GM19455 (cell line): ENCODE results near the gene NMB.
"Not testable (repeated sequence)": the region's sequence is repeated elsewhere in the genome, so short reads cannot be mapped to it uniquely, and the experiment has no call there.

Experiments
- ATAC-seq: cut with Tn5 transposase; IDR thresholded peaks from one replicate; pipeline ENCODE4 v1.9.1; 2021; ENCODE audit not compliant: unreplicated experiment

The NMB gene, protein sequence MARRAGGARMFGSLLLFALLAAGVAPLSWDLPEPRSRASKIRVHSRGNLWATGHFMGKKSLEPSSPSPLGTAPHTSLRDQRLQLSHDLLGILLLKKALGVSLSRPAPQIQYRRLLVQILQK

DNA sequence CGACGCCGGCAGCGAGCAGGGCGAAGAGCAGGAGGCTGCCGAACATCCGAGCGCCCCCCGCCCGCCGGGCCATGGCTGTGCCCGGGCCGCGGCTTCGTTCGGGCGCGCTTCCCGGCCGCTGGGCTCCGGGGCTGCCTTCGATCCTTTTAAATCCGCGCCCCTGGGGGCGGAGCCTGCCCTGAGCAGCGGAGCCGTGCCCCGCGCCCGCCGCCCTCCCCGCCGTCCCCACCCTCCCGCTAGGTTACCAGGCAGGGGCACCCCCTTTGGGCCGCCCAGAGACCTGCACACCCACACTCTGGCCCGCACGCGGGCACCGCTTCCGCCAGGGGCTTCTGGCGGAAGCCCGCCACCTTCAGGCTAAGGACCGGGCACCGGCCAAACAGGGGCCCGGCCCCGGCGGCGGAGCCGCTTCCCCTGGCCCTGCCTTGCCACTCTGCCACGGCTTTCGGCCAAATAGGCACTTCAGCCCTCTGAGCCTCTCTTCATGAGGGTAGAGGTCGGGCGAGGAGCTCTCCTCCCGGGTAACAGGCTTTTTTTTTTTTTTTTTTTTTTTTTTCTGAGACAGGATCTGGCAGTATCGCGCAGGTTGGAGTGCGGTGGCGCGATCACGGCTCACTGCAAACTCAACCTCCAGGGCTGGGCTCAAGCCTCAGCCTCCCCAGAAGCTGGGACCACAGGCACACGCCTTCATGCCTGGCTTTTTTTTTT lies at the start of gene NMB:
Gene NMB, minus strand, starts transcription at position 120 of the 708 bp plus-strand sequence. Its CDS starts 47 bp downstream, at position 73.
- ATAC-seq = peak; percentile 55

DNA sequence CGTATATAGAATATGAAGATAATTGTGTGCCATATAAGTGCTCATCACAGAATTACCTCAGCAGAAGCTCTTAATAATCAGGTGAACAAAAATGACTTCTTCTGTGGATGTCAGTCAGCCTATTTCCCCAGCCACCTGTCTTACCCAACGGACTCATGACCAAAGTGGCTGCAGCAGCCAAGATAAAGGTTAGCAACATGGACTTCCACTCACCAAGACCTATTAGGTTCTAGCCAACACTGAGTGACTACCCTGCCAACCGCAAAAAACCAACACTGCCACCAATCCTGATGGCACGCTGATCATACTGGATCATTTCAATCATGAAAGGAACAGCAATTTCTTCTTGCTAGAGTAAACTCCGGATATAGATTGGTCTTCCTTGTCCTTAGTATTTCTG lies 45.8 kb upstream of the NMB start:
- no peak for ATAC-seq

DNA sequence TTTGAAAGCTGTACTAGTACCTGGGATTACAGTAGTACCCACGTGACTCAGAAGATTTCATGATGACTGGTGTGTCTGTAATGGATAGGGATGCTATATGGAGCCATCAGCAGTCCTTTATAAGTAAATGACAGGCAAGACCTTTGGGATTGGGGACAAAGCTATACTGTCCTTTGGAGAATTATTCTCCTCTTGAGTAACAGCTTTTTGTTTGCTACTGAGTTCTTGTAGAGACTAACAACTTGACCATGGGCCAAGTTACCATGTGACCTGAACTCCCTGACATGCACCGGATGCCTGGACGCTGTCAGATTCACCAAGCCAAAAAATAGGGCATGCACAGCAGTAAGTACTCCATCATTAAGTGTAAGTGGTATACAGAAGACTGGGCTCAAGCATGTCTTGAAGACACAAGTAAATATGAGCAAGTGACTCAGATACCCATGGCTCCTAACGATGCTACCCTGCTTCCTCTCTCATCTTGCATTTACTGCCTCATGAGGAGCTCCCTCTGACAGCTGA lies 45.0 kb upstream of the NMB start:
- ATAC-seq = no peak

DNA sequence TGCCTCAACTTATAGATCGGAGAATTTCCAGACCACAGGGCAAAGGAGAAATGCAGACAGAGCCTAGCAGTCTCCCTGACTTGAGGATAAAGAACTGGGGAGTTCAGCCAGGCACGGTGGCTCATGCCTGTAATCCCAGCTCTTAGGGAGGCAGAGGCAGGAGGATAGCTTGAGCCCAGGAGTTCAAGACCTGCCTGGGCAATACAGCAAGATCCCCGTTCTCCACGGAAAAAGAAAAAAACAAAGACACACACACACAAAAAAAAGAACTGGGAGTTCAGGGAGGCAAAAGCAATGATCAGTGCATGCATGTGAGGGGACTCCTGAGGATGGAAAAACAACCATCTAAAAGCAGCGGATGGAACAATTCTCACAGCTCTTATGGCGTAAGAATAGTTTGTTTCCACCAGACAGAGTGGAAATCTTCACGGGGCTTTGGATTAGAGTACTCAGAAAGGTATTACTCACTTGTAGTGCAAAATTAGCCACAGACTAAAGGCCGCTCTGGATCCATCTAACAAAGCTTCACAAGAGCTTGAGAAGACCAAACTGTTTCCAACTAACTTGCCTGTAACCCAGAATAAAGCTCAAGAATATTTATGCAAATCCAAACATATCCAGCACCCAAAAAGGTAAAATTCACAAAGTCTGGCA lies 41.7 kb upstream of the NMB start:
- ATAC-seq = no peak

DNA sequence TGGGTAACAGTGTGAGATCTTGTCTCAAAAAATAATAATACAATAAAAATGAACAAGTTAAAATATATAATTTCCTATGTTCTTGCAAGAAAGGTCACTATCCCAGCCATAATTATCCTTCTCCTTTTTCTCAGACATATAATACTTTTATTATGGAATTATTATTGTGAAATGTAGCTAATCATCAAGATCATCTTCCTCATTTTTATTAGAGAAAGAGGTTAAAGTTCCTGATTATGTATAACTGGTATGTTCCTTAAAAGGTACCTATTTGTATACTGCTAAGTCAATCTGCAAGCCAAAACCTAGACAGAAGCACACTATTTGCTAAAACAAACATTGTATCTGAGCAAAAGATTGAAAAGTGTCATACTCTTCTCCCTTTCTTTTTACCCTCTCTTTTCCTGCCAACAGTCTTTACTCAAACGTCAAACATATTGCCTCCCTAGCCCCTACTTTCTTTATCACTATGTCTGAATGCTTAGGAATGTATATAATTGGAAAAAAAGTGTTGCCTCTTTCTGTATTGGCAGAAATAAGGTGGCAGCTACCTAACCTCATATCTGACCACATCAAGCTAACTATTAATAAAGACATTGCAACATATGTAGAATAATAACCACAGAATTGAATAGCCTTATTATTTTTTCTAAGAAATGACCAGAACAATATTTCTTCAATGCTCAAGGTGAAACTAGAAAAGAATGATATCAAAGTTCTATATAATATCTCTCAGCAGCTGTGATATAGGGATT lies 39.4 kb upstream of the NMB start:
- ATAC-seq = no peak

DNA sequence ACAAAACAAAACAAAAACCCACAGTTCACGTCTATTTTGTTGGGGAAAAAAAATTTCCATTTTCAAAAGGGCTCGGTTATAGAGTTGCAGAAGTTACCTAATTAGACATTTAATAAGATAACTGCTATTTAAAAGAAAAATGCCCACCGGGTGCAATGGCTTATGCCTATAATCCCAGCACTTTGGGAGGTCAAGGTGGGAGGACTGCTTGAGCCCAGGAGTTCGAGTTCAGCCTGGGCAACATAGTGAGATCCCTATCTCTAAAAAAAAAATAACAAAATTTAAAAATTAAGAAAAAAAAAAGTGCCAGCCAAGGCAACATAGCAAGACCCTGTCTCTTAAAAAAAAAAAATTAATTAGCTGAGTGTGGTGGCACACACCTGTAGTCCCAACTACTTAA lies 38.8 kb upstream of the NMB start:
- ATAC-seq = no peak

DNA sequence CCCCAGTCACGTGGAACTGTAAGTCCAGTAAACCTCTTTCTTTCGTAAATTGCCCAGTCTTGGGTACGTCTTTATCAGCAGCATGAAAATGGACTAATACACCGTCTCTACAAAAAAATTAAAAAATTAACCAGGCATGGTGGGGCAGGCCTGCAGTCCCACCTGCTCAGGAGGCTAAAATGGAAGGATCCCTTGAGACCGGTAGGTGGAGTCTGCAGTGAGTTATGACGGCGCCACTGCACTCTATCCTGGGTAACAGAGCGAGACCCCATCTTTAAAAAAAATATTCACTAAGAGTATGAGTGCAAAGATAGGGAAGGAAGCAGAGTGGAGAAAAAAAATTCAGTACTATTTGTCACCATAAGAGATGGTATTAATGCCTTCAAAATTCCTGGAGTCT lies 32.3 kb upstream of the NMB start:
- ATAC-seq = no peak

DNA sequence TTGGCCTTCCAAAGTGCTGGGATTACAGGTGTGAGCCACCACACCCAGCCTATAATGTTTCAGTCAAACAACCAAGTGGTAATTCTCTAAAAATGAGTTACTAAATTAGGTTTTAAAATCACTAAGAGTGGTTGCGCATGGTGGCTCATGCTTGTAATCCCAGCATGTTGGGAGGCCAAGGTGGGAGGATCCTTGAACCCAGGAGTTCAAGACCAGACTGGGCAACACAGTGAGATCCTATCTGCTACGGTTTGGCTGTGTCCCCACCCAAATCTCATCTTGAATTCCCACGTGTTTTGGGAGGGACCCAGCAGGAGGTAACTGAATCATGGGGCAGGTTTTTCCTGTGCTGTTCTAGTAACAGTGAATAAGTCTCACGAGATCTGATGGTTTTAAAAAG lies 31.9 kb upstream of the NMB start:
- ATAC-seq = no peak

DNA sequence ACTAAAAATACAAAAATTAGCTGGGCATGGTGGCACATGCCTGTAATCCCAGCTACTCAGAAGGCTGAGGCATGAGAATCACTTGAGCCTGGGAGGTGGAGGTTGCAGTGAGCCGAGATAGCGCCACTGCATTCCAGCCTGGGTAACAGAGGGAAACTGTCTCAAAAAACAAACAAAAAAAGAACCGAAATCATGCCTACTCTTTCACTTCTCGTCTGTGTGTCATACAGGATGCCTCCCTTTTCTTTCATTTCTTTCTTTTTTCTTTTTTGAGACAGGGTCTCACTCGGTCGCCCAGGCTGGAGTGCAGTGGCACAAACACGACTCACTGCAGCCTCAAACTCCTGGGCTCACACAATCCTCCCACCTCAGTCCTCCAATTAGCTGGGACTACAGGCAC lies 28.4 kb upstream of the NMB start:
- ATAC-seq = not testable (repeated sequence)

DNA sequence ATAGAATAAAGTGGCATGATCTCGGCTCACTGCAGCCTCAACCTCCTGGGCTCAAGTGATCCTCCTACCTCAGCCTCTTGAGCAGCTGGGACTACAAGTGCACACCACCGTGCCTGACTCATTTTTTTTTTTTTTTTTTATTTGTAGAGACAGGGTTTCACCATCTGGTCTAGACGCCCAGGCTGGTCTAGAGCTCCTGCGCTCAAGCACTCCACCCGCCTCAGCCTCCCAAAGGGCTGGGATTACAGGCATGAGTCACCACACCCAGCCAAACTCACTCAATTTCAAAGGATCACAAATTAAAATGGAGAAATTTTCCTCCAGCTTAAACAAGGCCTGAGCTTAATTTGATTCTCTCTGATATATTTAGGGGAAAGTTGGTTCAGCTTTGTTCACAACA lies 27.3 kb upstream of the NMB start:
- ATAC-seq = no peak

DNA sequence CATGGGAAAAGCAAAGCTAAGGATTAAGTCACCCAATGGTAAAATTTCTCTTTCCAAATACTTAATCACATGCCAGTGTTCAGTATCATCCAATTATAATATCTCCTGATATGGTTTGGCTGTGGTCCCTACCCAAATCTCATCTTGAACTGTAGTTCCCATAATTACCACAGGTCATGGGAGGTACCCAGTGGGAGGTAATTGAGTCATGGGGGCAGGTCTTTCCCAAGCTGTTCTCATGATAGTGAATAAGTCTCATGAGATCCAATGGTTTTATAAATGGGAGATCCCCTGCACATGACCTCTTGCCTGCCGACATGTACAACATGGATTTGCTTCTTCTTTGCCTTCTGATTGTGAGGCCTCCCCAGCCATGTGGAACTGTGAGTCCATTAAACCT lies 26.1 kb upstream of the NMB start:
- ATAC-seq = no peak

DNA sequence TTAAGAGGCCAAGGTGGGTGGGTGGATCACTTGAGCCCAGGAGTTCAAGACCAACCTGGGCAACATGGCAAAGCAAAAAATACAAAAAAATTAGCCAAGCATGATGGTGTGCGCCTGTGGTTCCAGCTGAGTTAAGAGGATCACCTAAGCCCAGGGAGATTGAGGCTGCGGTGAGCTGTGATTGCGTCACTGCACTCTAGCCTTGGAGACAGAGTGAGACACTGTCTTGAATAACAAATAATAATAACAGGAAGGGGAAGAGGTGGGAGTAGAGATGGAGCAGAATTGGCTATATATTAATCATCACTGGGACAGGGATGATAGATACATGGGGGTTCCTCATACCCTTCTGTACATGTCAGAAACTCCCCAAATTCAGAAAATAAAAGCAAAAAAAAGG lies 23.8 kb upstream of the NMB start:
- ATAC-seq = no peak

DNA sequence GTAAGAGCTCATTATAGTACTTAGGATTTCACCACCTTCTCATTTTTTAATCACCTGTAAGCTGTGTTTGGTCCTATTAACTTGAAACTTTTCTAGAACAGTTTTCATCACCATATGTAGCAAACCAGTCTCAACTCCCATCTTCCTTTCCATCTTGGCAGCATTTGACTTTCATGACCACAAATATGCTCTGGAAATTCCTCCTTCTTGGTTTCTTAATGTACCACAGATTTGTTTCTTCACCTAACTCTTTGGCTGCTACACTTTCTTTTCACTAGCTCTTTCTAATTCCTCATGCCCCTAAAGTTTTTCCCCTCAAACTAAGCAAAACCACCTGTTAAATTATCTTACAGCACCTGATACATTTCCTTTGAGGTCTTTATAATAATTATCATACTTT lies 13.2 kb upstream of the NMB start:
- no peak for ATAC-seq

DNA sequence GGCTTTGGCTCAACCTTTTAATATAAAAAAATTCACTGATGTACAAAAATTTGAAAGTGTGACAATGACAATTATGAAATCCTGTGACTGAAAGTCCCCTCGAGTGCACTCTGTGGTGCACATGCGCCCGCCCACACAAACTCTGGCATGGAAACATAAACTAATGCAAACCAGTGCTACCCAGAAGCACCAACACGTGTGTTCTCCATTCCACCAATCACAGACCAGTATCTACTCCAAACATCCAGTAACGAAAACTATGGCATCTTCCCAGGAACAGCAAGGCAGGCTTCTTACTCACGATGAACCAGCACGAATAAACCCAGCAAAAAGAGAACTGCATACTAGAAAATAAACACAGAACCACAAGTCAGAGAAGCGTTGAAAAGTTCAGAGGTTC lies 11.7 kb upstream of the NMB start:
- ATAC-seq = no peak

DNA sequence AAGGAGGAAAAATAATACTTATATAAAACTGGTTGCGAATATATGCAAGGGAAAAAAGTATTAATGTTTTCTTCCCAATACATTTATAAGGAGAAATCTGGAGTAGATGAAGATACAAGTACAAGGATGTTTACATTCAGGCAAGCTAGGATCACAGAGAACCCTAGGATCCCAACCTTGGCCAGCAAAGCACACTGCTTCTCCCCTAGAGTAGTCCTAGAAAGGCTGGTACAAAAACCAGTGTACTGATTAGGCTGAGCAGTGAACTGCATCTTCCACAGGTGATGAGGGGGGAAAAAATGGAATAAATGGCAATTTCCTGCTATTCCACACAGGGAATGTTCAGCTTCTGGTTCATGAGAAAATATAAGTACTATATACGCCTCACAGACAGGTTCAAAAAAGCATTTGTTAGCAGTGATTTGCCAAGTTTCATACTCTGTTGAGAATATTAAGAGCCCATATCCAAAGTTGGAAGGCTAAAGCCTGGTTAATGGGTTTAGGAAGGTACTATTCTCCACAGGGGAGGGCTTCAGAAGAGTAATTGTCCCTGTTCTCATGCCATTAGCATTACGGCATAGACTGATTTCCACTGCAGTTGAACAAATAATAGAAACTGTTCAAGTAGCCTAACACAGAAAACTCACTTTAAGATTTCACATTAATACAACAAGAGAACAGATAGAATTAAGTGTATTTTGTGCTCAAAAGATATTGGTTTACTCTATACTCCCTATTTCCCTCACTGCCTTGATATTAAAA lies 10.4 kb upstream of the NMB start:
- ATAC-seq = no peak

DNA sequence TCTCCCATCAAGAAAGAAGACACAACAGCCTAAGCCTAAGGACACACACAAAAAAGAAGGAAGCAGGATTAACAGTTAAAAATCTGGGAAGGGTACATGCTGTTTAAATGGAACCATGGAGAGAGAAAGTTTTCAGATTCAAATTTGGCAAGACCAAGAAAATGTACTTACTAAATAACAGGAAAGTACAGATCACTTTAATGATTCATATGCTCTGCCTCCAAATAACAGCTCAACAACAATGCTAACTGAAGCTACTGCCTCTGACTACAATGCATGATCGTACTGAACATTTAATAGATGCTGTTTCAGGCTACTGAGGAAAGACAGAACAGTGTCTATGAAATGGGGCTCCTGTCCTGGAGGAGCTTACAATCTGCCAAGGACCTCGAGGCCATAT lies 8.4 kb upstream of the NMB start:
- ATAC-seq = no peak

DNA sequence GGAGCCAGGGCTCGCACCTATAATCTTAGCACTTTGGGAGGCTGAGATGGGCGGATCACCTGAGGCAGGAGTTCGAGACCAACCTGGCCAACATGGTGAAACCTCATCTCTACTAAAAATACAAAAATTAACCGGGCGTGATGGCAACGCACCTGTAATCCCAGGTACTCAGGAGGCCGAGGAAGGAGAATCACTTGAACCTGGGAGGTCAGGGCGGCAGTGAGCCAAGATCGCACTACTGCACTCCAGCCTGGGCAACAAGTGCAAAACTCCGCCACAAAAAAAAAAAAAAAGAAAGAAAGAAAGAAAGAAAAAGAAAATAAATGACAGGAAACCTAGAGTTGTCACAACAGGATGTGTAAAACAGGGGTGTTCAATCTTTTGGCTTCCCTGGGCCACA lies 3.0 kb upstream of the NMB start:
- no peak for ATAC-seq

DNA sequence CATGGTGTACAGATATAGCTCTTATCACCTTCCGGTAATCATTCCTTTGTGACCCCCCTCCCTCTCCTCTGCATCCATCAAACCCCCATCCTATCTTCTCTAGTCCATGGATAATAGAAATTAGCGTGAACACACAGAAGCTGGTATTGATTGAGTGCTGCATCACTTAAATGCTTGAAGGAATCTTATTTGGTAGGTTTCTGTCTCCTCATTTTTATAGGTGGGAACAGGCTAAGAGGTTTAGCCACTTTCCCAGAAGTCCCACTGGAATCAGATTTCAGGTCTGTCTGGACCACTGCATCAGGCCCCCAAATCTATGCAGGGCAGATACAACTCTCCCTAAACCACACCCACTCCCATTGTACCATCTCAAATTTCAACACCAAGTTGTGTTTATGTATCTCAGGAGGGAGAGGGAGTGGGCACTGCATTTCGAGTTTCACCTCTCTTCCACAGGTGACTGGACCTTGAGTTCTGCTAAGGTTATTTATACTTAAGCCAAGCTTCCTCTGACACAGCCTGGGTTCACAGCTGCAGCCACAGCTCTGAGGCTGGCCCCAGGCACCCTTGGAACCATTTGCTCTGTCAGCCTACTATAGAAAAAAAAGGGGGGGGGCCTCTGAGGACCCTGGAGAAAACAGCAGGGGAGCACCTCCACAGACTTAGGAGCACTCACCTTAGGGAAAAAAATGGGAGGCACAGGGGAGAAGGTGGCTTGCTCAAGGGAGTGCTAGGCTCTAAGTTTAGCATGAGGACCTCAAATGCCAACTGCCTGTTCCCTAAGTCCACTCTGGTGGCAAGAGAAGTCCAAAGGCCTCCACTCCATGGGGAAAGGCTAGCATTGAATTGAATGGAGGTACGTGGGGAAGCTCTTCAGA lies 2.1 kb upstream of the NMB start:
- no peak for ATAC-seq

DNA sequence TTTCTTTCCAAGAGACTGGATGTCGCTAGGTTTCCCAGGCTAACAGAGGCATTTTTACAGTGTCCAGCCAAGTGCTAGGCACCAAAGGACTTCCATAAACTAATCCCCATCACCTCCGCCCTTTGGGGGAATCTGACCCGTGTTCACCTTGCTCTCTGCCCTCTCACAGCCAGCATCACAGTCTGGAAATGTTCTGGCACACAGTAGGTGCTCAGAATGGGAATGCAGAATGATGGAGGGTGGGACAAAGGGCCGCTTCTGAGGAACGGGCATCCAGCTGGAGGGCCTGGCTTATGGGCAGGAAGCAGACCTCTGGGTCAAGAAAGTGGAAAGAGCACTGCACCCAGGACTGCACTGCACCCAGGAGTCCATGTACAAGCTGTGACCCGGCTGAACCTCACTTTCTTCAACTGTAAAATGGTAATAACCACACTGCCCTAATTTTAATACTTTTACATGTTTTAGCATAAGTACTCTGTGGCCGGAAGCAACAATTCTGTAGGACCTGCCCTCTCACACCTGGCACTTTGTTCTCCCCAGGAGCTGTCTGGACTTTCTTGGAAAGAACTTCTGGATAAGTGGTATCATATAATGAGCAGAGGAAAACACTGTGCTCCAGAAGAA lies 901 bp upstream of the NMB start:
- ATAC-seq = no peak

DNA sequence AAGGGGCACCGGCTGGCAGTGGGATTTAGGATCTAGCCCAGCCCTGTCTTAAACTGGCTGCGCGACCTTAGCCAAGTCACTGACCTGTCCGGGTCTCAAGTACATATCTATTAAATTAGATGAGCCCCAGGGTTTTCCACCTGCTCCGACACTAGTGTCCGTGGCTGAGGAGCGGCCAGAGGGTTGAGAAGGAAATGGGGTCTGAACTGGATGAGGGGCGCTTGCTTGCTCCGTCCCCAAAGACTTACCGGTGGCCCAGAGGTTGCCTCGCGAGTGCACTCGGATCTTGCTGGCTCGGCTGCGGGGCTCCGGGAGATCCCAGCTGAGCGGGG lies 285 bp downstream of the NMB start:
- ATAC-seq = peak; percentile 2
